KMS-11 (cell line): ENCODE measurements around the gene UBE2G1.

Experiments used
- H2AFZ ChIP-seq: fragments of 200-600 bp; sonication (generic); 2 replicates; pipeline ENCODE4 v1.6.1; 2016; ENCODE audit warnings: antibody characterized with exemption, mixed run types, low read depth
- H3K27ac ChIP-seq: fragments of 200-600 bp; sonication (generic); 2 replicates; pipeline ENCODE4 v1.6.1; 2016; ENCODE audit warnings: mild to moderate bottlenecking, mixed run types
- H3K27me3 ChIP-seq: fragments of 200-600 bp; sonication (generic); 2 replicates; pipeline ENCODE4 v1.6.1; 2017; ENCODE audit warnings: mild to moderate bottlenecking, low read depth, mixed run types, moderate library complexity; ENCODE audit not compliant: insufficient read depth
- H3K36me3 ChIP-seq: fragments of 200-600 bp; sonication (generic); 2 replicates; pipeline ENCODE4 v1.6.1; 2017; ENCODE audit warnings: mild to moderate bottlenecking, mixed run types; ENCODE audit not compliant: insufficient read depth
- H3K4me1 ChIP-seq: fragments of 200-600 bp; sonication (generic); 2 replicates; pipeline ENCODE4 v1.6.1; 2016; ENCODE audit warnings: mild to moderate bottlenecking, low read depth, mixed run types; ENCODE audit not compliant: poor library complexity, severe bottlenecking
- H3K4me2 ChIP-seq: fragments of 200-600 bp; sonication (generic); 2 replicates; pipeline ENCODE4 v1.7.0; 2016; ENCODE audit warnings: mild to moderate bottlenecking, mixed run types
- H3K4me3 ChIP-seq: fragments of 200-600 bp; sonication (generic); IDR thresholded peaks from 2 replicates; pipeline ENCODE4 v1.6.1; 2017; ENCODE audit warnings: low read depth, low read length, mixed read lengths; ENCODE audit not compliant: insufficient read depth
- H3K79me2 ChIP-seq: fragments of 200-600 bp; sonication (generic); 2 replicates; pipeline ENCODE4 v1.6.1; 2016; ENCODE audit warnings: low read depth, mixed run types; ENCODE audit not compliant: insufficient read depth
- H3K9ac ChIP-seq: fragments of 200-600 bp; sonication (generic); 2 replicates; pipeline ENCODE4 v1.6.1; 2016; ENCODE audit warnings: mild to moderate bottlenecking, mixed run types
- H4K20me1 ChIP-seq: fragments of 200-600 bp; sonication (generic); 2 replicates; pipeline ENCODE4 v1.6.1; 2016; ENCODE audit warnings: mild to moderate bottlenecking, mixed run types; ENCODE audit not compliant: insufficient read depth
- CTCF ChIP-seq: fragments of 200-600 bp; sonication (generic); conservative IDR thresholded peaks from 2 replicates; pipeline ENCODE4 v1.6.1; 2017; ENCODE audit warnings: low read depth, mild to moderate bottlenecking, antibody characterized with exemption, low read length, moderate library complexity, mixed read lengths

The UBE2G1 gene

GRCh38 chr17:4318186-4318585 is 48.3 kb downstream of the UBE2G1 start:
- H3K27ac ChIP-seq = no peak overlapping the region
- H3K9ac ChIP-seq = no peak overlapping the region
- no peak overlapping the region for H3K4me3 ChIP-seq
- H3K4me1 ChIP-seq = peaks cover 9% of the 10 kb centered on the region
- no peak overlapping the region for H3K4me2 ChIP-seq
- H2AFZ ChIP-seq = no peak overlapping the region
- H4K20me1 ChIP-seq = peaks cover 11% of the 10 kb centered on the region; the same call in 1 of the 2 replicates
- no peak for TF ChIP-seq CTCF
- peaks cover 86% of the 10 kb centered on the region for H3K79me2 ChIP-seq
- H3K27me3 ChIP-seq = no peaks in the 10 kb centered on the region
- H3K36me3 ChIP-seq = no peaks in the 10 kb centered on the region

- no peak overlapping the region for H3K27ac ChIP-seq
- H3K79me2 ChIP-seq = peaks cover 86% of the 10 kb centered on the region
- H2AFZ ChIP-seq = no peak overlapping the region
- no peak overlapping the region for H3K9ac ChIP-seq
- H4K20me1 ChIP-seq = peaks cover 13% of the 10 kb centered on the region; the same call in 1 of the 2 replicates
- no peak overlapping the region for H3K4me3 ChIP-seq
- H3K4me1 ChIP-seq = peaks cover 11% of the 10 kb centered on the region
- H3K27me3 ChIP-seq = no peaks in the 10 kb centered on the region
- TF ChIP-seq CTCF = no peak
- H3K4me2 ChIP-seq = no peak overlapping the region
- no peaks in the 10 kb centered on the region for H3K36me3 ChIP-seq
These were observed 48.9 kb downstream of the UBE2G1 start for GRCh38 chr17:4317610-4318009.

GRCh38 chr17:4316648-4317047 is 49.8 kb downstream of the UBE2G1 start:
- Histone ChIP-seq H3K36me3 (no peaks in the 10 kb centered on the region), H4K20me1 (peaks cover 10% of the 10 kb centered on the region; the same call in 1 of the 2 replicates), H3K9ac (no peak overlapping the region)

GRCh38 chr17:4314618-4315017 is 51.9 kb downstream of the UBE2G1 start:
- Histone ChIP-seq H3K4me1 (peaks cover 30% of the 10 kb centered on the region), H4K20me1 (peaks cover 26% of the 10 kb centered on the region), H3K4me3 (no peak overlapping the region), H3K36me3 (no peaks in the 10 kb centered on the region), H2AFZ (no peak overlapping the region), H3K27ac (no peak overlapping the region), H3K9ac (no peak overlapping the region), H3K79me2 (peaks cover 94% of the 10 kb centered on the region), H3K4me2 (no peak overlapping the region), H3K27me3 (no peaks in the 10 kb centered on the region)
- no peak for TF ChIP-seq CTCF

More at GRCh38 chr17:4316648-4317047, 49.8 kb downstream of the UBE2G1 start:
- Histone ChIP-seq H3K27ac (no peak overlapping the region), H3K4me2 (no peak overlapping the region), H3K4me1 (peaks cover 11% of the 10 kb centered on the region), H2AFZ (no peak overlapping the region), H3K79me2 (peaks cover 84% of the 10 kb centered on the region), H3K27me3 (no peaks in the 10 kb centered on the region), H3K4me3 (no peak overlapping the region)
- TF ChIP-seq CTCF = no peak

- Histone ChIP-seq H3K4me2 (no peak overlapping the region), H3K4me1 (peaks cover 34% of the 10 kb centered on the region), H3K4me3 (no peak overlapping the region), H3K9ac (no peak overlapping the region), H3K27ac (no peak overlapping the region), H4K20me1 (peaks cover 27% of the 10 kb centered on the region), H3K36me3 (no peaks in the 10 kb centered on the region), H2AFZ (no peak overlapping the region), H3K27me3 (no peaks in the 10 kb centered on the region), H3K79me2 (peaks cover 94% of the 10 kb centered on the region)
- TF ChIP-seq CTCF = no peak
These were observed 52.3 kb downstream of the UBE2G1 start for GRCh38 chr17:4314179-4314578.
